Activated CD8-positive, alpha-beta memory T cell treated with anti-CD3 and anti-CD28 coated beads, Interleukin-2, amount 50 U/mL, for 48 hours (primary cell): ENCODE results near the gene NPAS3.

Experiments used
- DNase-seq: peaks from one replicate; pipeline ENCODE4 v3.0.0-alpha.2; 2020

Gene NPAS3

DNA sequence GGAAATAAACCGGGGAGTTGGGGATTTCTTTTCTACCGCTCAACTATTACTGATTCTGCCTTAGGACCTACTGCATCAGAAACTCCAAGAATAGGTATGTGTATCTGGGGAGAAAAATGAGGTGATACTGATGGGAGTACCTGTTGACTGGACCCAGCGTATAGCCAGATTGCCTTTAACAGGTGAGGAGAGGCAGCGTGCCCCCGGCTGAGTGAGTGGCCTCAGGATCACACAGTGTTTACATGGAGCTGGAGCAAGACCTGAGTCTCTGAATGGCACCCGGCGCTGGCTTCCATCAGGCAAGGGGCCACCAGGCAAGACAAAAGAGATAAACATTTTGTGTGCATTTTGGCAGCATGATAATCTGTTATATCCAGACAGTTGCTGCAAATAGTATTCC is 516.0 kb downstream of the NPAS3 start:
- DNase-seq, result no peak

GRCh38 chr14:33455654-33456345 is 517.1 kb downstream of the NPAS3 start:
- no peak for DNase-seq

DNA sequence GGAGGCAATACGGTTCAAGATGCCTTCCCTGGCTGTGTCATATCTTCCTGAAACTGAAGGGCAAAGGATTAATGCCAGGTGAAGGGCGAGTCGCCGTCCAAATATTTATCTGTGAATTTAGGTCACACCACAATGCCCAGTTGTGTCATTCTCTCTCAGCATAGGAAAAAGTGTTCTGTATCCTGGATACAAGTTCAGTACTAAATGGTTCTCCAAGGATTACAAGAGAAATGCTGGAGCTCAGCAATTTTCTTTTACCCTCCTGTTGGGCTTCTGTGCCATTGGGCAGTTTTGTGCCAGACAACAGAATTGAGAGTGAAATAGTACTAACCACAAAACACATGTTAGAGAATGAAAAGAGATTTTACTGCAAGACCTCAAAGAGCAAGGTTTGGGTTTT is 518.3 kb downstream of the NPAS3 start:
- DNase-seq, result no peak

DNA sequence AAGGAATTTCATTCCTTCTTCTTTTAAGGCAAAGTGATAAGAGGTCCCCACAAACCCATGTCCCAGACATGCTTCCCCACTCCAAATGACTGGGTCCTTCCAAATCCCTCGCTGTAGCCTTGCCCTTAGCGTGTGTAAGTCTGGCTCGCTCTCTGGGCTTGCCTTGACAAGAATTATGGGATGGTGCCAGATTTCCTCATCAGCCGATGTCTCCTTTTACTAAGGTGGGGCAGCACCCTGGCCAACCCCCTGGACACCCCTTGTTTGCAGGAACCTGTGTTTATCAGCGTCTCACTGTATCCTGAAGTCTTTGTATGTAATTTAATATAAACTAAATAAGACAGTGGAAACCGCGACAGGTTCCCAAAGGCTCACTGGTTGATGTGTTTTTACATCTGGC is 518.9 kb downstream of the NPAS3 start:
- DNase-seq, result no peak

GRCh38 chr14:33460164-33460563 is 521.5 kb downstream of the NPAS3 start:
- no peak for DNase-seq

DNA sequence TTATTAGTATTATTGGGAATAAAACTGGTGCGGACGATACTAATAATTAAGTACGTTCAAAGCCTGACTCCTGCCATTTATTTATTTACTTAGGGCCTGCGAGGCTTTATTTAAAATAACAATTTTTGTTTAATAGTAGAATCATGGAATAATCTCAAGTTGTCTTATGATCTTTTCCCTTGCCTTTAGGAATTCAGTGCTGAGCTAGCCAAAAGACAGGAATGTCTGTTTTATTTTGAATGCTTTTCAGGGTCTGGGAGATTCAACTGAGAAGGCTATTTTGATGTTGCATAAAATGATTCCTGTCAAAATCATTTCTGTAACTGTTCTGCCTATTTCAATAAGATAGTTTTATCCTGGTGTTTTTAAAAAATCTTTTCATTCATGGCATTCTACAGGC is 522.4 kb downstream of the NPAS3 start:
- no peak for DNase-seq

DNA sequence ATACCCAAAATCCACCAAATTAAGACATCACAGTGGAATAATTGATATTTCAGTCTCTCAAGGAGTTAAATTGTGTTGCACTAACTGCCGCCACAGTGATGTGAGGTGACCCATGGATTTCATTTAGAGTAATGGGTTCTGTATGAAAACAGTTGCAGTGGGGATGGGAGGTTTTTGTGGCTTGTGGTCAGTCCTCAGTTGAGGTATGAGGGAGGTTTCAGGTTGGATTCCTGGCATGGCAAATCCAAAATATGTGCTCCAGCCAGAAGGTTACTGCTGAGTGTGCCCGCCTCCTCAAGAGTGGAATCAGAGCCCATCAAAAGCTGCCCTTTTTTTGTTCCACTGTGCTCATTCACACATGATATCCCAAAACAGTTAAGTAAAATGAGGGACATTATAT is 525.1 kb downstream of the NPAS3 start:
- DNase-seq, result no peak

- no peak for DNase-seq
Observed at GRCh38 chr14:33464254-33464962, 525.7 kb downstream of the NPAS3 start.

GRCh38 chr14:33465846-33466700 is 527.4 kb downstream of the NPAS3 start:
- DNase-seq, result no peak

DNA sequence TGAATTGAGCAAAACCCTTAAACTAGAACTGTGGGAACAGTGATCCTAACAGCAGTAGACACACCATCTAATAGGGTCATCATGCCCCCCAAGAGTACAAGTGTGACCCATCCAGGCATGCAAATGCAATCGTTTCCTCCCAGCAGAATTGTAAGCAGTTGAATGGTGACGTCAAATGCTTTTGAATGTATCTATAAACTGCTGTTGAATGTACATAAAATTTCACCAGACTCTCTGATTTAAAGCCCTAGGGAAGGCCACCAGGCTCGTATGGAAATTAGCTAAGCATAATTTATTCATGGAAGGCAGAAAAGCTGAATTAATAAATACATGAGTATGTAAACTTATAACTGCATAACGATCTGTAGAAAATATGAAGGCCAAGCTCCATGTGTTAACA is 529.3 kb downstream of the NPAS3 start:
- DNase-seq, result no peak

GRCh38 chr14:33469898-33470297 is 531.2 kb downstream of the NPAS3 start:
- no peak for DNase-seq

- DNase-seq, result no peak
Observed at GRCh38 chr14:33471776-33472175, 533.1 kb downstream of the NPAS3 start.

DNA sequence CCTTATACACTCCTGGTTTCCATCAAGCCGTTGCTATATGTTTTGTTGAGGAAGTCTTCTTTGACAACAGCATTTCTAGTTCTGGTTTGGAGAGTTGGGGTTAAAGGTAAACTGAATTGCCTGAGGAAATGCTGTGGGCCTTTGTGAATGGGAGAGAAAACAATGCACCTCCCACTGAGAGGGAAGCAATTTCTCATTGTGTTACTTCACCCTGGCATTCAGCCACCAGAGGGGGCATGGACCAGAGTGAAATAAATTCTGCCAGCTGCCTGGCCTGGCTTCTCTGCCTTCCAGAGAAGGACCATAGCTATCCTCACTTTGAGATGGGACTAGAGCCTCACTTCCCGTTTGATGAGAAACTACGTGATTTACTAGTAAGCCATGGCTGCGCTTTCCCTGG is 536.9 kb downstream of the NPAS3 start:
- no peak for DNase-seq

DNA sequence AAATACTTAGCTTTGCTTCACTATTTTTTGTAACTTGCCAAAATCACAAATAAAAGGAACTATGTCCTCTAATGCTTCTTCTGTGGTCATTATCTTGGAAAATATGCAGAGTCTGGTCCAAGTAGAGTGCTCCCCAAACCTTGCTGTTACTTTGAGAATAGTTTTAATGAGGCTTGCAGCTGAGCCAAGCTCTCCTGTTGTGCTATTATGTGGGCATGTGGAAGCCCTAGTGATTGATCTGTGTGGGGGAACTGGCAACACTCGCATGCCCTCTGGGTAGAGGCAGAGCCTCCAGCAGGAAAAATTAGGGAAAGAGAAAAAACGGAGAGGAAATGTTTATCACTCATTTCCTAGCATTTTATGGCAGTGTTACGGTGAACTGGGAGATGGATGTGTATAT is 539.1 kb downstream of the NPAS3 start:
- DNase-seq, result no peak

DNA sequence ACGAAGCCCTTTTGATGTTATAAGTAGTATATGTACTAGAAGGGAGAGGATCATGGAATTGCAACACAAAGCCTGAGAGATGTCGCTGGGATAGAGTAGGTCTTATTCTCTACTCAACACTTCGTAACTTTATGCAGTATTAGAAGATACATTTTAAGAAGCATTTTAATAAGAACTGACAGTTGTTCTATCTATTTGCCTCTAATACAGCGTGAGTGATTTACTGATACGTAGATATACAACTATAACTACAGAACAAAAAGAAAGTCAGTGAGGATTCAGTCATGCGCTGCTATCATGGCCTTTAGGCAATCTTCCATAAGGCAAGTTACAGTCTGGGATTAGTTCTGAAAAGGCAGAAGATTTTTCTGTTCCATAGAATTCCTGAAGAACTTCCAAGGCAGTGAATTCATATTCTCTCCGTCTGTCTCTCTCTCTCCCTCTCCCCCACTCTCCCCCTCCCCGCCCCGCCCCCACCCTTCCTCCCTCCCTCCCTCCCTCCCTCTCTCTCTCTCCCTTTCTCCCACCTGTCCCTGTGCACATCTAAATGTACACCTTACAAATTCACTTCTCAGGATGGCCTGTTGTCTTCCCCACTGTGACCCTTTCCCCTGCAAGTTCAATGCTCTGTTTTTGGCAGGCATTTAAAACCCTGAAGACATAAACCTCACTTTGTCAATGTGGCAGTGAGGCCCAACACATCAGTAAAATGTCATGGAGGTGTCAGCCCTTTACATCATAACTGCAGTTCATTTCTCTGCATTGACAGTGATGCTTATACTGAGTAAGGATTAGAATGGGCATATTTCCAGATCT is 541.6 kb downstream of the NPAS3 start:
- no peak for DNase-seq

GRCh38 chr14:33480887-33481184 is 542.2 kb downstream of the NPAS3 start:
- no peak for DNase-seq

- DNase-seq, result no peak
Observed at GRCh38 chr14:33483110-33483509, 544.4 kb downstream of the NPAS3 start.

DNA sequence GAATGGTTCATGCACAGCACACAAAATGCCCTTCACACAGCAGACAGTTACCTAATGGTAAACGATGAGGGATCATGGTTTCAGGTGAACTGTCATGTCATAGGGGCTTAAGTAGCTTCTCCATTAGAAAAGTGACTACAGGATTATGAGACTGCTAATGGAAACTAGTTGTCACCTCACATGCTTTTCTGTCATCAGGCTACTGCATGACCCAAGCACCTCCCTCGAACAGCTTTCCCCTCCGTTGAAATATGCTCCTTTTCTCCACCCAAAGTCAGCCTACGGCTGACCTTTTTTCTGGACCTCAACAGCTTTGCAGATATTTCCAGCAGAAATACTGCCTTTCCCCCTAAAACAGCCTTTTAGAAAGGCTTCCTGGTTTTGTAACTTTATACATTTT is 544.9 kb downstream of the NPAS3 start:
- no peak for DNase-seq

DNA sequence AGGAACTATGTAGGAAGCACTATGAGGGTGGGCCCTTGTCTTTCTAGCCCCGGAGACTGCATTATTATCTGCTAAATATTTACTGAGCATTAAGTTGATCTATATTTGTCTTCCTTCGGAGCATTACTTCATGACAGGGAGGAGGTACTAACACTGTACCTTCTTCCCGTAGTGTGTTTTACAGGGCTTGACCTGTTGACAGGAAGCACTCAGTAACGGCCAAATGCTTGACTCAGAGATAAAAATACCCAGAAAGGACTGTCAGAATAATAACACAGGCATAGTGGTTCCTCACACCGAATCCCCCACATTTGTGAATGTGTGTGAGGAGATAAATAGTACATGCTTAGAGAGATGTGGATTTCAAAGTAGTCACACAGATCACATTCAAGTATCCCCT is 545.6 kb downstream of the NPAS3 start:
- no peak for DNase-seq

DNA sequence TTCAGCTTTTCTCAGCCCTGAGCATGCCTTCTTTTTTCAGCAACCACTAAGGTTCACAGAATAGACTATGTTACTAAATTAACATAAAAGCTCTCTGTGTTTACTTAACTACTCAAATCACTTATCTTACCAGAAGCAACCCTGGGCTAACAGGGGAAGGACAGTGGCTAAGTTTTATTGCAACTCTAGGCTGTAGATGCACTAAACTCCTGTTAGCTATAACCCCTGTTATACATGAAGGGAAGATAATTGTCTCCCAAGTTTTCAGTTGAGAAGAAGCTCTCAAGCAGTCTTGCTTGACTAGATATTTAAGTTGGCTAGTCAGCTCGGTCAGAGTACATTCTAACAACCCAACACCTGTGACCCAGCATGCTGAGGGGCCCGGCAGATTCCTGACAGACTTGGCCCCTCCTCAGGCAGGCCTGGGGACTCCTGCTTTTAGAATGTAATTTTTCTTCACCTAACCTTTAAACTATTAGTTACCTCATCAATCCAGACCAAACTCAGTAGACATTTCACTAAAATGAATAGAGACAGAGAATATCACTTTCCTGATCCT is 547.7 kb downstream of the NPAS3 start:
- DNase-seq, result no peak

DNA sequence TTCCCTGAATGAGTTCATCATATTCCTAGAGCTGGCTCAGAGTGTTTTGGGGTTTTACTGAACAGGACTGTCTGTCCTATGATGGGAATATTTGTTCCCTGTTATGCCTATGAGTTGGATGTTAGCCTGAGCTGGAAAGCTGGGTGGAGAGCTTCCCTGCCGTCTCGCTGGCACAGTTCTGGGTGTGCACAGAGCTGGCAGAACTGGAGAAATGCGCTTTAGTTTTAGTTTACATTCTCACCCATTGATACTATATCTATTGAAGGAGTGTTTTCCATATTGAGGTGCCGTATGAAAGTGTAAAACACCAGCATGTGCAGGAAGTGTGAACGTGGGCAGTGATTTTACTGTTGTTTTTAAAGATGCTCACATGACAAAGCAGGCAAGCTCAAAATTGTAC is 549.9 kb downstream of the NPAS3 start:
- DNase-seq, result no peak

- DNase-seq, result no peak
Observed at GRCh38 chr14:33490555-33490954, 551.9 kb downstream of the NPAS3 start.

DNA sequence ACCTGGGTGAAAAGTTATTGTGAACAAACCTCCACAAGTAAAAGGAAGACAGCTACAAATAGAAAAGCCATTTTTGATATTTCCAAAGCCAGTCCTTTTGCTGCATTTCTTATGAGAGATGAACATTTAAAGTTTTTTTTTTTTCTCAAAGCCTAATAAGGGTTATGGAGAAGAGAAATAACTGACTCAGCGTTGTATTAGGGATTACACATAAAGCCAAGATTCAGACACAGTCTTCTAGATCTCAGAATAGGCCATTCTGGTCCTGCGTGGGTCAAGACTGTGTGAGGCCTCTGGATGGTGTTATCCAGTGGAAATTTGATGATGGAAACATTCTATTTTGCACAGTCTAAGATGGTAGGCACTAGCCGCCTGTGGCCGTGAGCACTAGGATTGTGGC is 552.4 kb downstream of the NPAS3 start:
- DNase-seq, result no peak
